Chondrocyte (in vitro differentiated cells): ENCODE results near the gene RNF32. TPM values are rescaled to one million over a fixed set of nuclear protein-coding genes. Genes with fewer than 3 reads are reported as not detected.

Experiments used
- DNase-seq: peaks from one replicate; pipeline ENCODE4 v3.0.0; 2021; ENCODE audit warnings: mixed read lengths, low spot score
- H3K27ac Mint-ChIP-seq: one replicate; pipeline ENCODE4 v1.8.0; 2021; ENCODE audit warnings: mild to moderate bottlenecking, moderate library complexity, mixed read lengths; ENCODE audit not compliant: unreplicated experiment
- H3K27me3 Mint-ChIP-seq: 2 replicates; pipeline ENCODE4 v1.8.0; 2021; ENCODE audit warnings: low read depth, mixed read lengths
- H3K36me3 Mint-ChIP-seq: 2 replicates; pipeline ENCODE4 v1.8.0; 2021; ENCODE audit warnings: low read depth, mixed read lengths
- H3K4me1 Mint-ChIP-seq: 2 replicates; pipeline ENCODE4 v1.8.0; 2021; ENCODE audit warnings: low read depth, mild to moderate bottlenecking, mixed read lengths
- H3K4me3 Mint-ChIP-seq: one replicate; pipeline ENCODE4 v1.8.0; 2021; ENCODE audit warnings: mild to moderate bottlenecking, moderate library complexity, mixed read lengths; ENCODE audit not compliant: unreplicated experiment
- H3K9me3 Mint-ChIP-seq: 2 replicates; pipeline ENCODE4 v1.8.0; 2021; ENCODE audit warnings: low read depth, mixed read lengths
- long read RNA-seq: library from polyadenylated mRNA; stranded (forward); transcript quantifications from one replicate; pipeline ENCODE4 v2.0.0, GENCODE V29; 2021
- total RNA-seq: library from RNA; stranded (reverse); gene quantifications from 3 replicates; pipeline ENCODE4 v1.2.1, GENCODE V29; 2021
- TF ChIP-seq, protein P1 (sequence below): fragments of 200-600 bp; sonication (generic); IDR thresholded peaks from 2 replicates; pipeline ENCODE4 v1.5.0; 2021; ENCODE audit warnings: antibody characterized with exemption, mild to moderate bottlenecking, moderate library complexity

The RNF32 gene
- 0.52 to 1.9 TPM (median 1.2 TPM) in 3 replicates for total RNA-seq
- long read RNA-seq = 0 reads

DNA sequence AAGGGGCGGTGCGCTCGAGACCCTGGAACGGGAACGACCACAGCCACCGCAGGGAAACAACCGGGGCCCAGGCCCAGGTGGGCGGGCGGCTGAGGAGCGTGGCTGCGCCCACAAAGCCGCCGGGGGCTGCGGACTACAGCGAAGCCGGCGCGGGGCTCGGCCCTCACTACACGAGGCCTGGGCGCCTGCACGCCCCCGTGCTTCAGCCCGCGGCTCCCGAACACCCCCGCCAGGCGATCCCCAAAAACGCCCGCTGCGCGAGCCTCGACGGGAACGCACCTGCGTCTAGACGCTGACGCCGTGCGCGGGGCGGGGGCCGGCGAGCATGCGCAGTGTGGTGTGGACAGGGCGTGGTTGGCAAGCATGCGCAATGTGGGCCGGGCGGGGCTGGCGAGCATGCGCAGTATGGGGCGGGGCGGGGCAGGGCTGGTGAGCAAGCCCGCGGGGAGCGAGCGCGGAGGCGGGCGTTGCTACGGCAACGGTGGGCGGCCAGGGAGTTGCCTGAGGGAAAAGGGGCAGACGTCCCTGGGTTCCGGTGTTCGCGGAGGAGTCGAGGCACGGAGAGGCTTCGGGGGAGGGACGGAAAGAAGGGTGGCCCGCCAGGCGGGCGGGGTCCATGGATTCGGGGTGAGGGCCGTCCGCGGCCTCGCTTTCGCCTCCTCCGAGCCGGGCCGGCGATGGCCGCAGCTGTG is at the start of gene RNF32:
Gene RNF32 (plus strand): TSS at position 518 of the 692 bp plus-strand sequence. CDS start 3,104 bp downstream, outside the sequence.
- DNase-seq = no peak
- Mint-ChIP-seq H3K27ac (peak within 1 kb of the TSS; percentile 77), H3K4me3 (peak within 1 kb of the TSS; percentile 84), H3K36me3 (peaks cover 2% of the 10 kb centered on the region), H3K27me3 (no peaks in the 10 kb centered on the region), H3K9me3 (peaks cover 10% of the 10 kb centered on the region), H3K4me1 (peaks cover 30% of the 10 kb centered on the region)
- TF ChIP-seq, protein P1, sequence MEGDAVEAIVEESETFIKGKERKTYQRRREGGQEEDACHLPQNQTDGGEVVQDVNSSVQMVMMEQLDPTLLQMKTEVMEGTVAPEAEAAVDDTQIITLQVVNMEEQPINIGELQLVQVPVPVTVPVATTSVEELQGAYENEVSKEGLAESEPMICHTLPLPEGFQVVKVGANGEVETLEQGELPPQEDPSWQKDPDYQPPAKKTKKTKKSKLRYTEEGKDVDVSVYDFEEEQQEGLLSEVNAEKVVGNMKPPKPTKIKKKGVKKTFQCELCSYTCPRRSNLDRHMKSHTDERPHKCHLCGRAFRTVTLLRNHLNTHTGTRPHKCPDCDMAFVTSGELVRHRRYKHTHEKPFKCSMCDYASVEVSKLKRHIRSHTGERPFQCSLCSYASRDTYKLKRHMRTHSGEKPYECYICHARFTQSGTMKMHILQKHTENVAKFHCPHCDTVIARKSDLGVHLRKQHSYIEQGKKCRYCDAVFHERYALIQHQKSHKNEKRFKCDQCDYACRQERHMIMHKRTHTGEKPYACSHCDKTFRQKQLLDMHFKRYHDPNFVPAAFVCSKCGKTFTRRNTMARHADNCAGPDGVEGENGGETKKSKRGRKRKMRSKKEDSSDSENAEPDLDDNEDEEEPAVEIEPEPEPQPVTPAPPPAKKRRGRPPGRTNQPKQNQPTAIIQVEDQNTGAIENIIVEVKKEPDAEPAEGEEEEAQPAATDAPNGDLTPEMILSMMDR = no peak

DNA sequence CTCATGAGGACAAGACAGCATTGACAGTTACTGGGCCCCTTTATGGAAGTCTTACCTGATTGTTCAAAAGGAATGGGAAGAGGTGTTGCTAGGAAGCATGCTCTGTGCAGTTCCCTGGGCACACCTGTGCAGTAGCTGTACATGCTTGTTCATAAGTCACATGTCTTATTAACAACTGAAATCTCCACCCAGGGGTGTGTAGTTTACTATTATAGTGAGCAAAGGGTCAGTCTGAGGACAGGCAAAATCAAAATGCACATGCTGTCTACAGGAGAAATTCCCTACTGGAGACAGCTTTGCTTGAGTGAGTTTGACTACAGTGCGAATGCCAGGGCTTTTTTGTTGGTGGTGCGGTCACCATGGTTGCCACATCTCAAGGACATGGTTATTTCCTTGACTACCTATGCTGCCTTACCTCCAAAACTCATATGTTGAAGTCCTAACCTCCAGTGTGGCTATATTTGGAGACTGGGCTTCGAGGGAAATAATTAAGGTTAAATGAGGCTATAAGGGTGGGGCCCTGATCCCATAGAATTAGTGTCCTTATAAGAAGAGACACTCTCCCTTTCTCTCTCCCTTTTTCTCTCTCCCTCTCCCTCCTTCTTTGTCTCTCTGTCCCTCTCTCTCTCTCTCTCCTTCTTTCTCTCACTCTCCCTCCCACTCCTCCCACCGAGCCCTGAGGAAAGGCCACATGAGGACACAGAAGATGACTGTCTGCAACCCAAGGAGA is 48.3 kb upstream of the RNF32 start:
- TF ChIP-seq, protein P1 = no peak
- H3K9me3 Mint-ChIP-seq = peaks cover 9% of the 10 kb centered on the region
- no peak overlapping the region for H3K4me3 Mint-ChIP-seq
- H3K4me1 Mint-ChIP-seq = peaks cover 15% of the 10 kb centered on the region
- peaks cover 5% of the 10 kb centered on the region for H3K36me3 Mint-ChIP-seq
- no peaks in the 10 kb centered on the region for H3K27me3 Mint-ChIP-seq
- no peak for DNase-seq
- H3K27ac Mint-ChIP-seq = no peak overlapping the region

DNA sequence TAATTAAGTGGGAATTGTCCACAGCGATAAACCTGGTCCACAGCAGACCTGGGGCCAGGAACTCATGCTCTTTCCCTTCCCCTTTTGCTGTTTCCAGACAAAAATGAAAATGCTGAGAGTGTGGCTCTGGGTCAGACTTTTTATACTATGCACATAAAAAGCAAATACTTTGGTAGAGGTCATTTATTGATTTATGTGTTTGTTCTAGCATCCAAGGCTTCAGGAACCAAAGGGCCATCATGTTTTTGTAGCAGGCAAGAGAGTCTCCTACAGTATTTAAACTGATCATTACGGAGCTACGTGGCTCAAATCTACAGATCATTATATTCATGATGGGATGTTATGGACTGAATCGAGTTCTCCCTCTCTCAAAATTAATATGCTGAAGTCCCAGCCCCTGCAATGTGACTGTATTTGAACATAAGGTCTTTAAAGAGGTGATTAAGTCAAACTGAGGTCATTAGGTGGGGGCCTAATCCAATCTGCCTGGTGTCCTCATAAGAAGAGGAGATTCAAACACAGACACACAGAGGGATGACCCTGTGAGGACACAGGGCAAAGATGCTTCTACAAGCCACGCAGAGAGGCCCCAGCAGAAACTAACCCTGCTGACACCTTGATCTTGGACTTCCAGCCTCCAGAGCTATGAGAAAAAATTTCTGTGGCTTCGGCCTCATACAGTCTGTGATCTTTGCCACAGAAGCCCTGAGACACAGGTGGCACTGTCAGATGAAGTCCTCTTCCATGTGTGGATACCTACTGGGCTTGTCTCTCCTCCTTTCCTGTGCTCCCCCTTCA is 46.1 kb upstream of the RNF32 start:
- Mint-ChIP-seq H3K9me3 (peaks cover 12% of the 10 kb centered on the region), H3K36me3 (peaks cover 5% of the 10 kb centered on the region), H3K4me3 (no peak overlapping the region), H3K4me1 (peaks cover 10% of the 10 kb centered on the region), H3K27me3 (no peaks in the 10 kb centered on the region), H3K27ac (no peak overlapping the region)
- TF ChIP-seq, protein P1 = no peak
- no peak for DNase-seq

DNA sequence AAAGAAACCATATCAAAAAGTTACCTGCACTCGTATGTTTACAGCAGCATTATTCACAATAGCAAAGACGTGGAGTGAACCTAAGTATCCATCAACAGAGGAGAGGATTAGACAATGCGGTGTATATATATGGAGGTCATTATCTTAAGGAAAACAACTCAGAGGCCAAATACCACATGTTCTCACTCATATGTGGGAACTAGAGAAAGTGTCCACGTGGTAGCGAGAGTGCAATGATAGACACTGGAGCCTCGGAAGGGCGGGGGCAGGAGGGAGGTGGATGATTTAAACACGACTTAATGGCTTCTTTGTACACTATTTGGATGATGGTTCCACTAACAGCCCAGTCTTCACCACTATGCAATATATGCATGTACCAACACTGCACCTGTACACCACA is 40.1 kb upstream of the RNF32 start:
- DNase-seq = no peak
- H3K27ac Mint-ChIP-seq = no peak overlapping the region
- no peak overlapping the region for H3K4me3 Mint-ChIP-seq
- H3K27me3 Mint-ChIP-seq = no peaks in the 10 kb centered on the region
- TF ChIP-seq, protein P1 = no peak
- H3K9me3 Mint-ChIP-seq = peaks cover 4% of the 10 kb centered on the region
- H3K36me3 Mint-ChIP-seq = no peaks in the 10 kb centered on the region
- H3K4me1 Mint-ChIP-seq = peaks cover 8% of the 10 kb centered on the region

DNA sequence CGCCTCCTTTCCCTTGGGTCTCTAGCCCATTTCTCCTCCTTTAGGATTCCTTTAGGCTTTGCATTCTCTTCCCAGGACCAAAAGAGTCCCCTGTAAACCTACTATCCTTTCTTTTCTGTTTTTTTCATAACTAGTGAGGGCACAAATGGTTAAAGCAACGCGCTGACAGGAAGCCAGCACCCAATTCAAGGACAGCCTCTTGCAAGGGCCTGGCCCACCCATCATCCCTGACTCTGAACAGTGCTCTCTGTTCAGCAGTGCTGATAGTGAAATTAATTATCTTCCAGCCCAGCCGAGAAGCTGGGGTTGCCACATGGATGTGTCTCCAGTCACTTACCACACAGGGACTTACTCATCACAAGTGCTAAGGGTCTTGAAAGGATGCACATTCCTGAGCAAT is 38.3 kb upstream of the RNF32 start:
- Mint-ChIP-seq H3K27ac (no peak overlapping the region), H3K4me3 (no peak overlapping the region)

More for the DNA sequence above, 38.3 kb upstream of the RNF32 start:
- Mint-ChIP-seq H3K36me3 (no peaks in the 10 kb centered on the region), H3K9me3 (peaks cover 4% of the 10 kb centered on the region), H3K4me1 (peaks cover 8% of the 10 kb centered on the region), H3K27me3 (no peaks in the 10 kb centered on the region)
- no peak for DNase-seq
- TF ChIP-seq, protein P1 = no peak
